GM12878 (cell line): Measurements from ENCODE around the gene PRIMPOL.

Source experiments
- ETV6 ChIP-seq, 2 experiments: fragments of 450-650 bp in 1 of 2; IDR thresholded peaks in 1 of 2; conservative IDR thresholded peaks in 1 of 2; 2 replicates each; pipeline ENCODE4 v1.6.1; 2014; ENCODE audit warnings: antibody characterized with exemption in 1 of 2, borderline replicate concordance in 1 of 2, low read depth in 1 of 2, mild to moderate bottlenecking in 1 of 2, moderate library complexity in 1 of 2
- POLR2AphosphoS5 ChIP-seq: IDR thresholded peaks from 2 replicates; pipeline ENCODE4 v1.6.1; 2011; ENCODE audit warnings: mild to moderate bottlenecking, low read length, inconsistent platforms
- RFX5 ChIP-seq: IDR thresholded peaks from 2 replicates; pipeline ENCODE4 v1.6.1; 2011; ENCODE audit warnings: low read depth, low read length, improper control_type of control experiment
- STAT1 ChIP-seq: fragments of 450-650 bp; conservative IDR thresholded peaks from 2 replicates; pipeline ENCODE4 v1.6.1; 2014; ENCODE audit warnings: antibody characterized with exemption, mild to moderate bottlenecking
- TF ChIP-seq, protein P1 (sequence below), 3 experiments: IDR thresholded peaks in 2 of 3; conservative IDR thresholded peaks in 1 of 3; 2 replicates each; pipeline ENCODE4 v1.5.1; 2011; ENCODE audit warnings: low read depth in 3 of 3, low read length in 3 of 3, mild to moderate bottlenecking in 3 of 3, control low read depth in 2 of 3, moderate library complexity in 2 of 3, inconsistent platforms in 1 of 3, mixed read lengths in 1 of 3; ENCODE audit not compliant: control insufficient read depth in 2 of 3, insufficient read depth in 1 of 3; ENCODE audit errors: extremely low read depth in 1 of 3

DNA sequence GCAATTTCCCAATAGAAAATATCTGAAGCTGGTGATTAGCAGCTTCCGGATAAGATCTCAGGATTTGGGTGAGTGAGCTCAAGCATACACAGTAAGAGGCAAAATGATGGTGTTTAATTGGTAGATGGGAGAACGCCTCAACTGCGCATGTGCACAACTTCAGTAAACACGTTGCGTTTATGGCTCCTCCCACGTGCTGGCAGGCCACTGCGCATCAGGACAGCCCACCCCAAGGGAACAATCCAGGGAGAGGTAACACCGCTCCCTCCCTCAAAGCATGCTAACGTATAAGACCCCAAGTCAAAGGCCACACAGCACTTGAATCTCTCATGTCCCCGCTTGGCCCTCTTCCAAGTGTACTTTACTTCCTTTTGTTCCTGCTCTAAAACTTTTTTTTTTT lies 94.7 kb downstream of the PRIMPOL start:
- TF ChIP-seq, protein P1, sequence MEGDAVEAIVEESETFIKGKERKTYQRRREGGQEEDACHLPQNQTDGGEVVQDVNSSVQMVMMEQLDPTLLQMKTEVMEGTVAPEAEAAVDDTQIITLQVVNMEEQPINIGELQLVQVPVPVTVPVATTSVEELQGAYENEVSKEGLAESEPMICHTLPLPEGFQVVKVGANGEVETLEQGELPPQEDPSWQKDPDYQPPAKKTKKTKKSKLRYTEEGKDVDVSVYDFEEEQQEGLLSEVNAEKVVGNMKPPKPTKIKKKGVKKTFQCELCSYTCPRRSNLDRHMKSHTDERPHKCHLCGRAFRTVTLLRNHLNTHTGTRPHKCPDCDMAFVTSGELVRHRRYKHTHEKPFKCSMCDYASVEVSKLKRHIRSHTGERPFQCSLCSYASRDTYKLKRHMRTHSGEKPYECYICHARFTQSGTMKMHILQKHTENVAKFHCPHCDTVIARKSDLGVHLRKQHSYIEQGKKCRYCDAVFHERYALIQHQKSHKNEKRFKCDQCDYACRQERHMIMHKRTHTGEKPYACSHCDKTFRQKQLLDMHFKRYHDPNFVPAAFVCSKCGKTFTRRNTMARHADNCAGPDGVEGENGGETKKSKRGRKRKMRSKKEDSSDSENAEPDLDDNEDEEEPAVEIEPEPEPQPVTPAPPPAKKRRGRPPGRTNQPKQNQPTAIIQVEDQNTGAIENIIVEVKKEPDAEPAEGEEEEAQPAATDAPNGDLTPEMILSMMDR (IDR thresholded peaks at IDR 0.05 in 2 of 3, conservative IDR thresholded peaks at IDR 0.05 in 1 of 3; ENCODE audit: control insufficient read depth in 2 of 3, extremely low read depth in 1 of 3, insufficient read depth in 1 of 3, low read depth in 3 of 3, low read length in 3 of 3) = no peak
- no peak for TF ChIP-seq ETV6 (conservative IDR thresholded peaks at IDR 0.05 in 1 of 2, IDR thresholded peaks at IDR 0.05 in 1 of 2; ENCODE audit: borderline replicate concordance in 1 of 2, low read depth in 1 of 2)
- TF ChIP-seq POLR2AphosphoS5 = no peak
- TF ChIP-seq RFX5 = no peak
- TF ChIP-seq STAT1 = no peak
